GM23248 (cell line): ENCODE data around the gene ASNS.

Experiments
- EZH2 ChIP-seq: fragments of 200-600 bp; sonication (generic); IDR thresholded peaks from 2 replicates; pipeline ENCODE4 v1.6.1; 2018; ENCODE audit warnings: antibody characterized with exemption, mild to moderate bottlenecking; ENCODE audit not compliant: insufficient read depth, poor library complexity, severe bottlenecking
- EZH2phosphoT487 ChIP-seq: fragments of 200-600 bp; sonication (generic); IDR thresholded peaks from 2 replicates; pipeline ENCODE4 v1.6.1; 2018; ENCODE audit warnings: antibody characterized with exemption, moderate library complexity, mild to moderate bottlenecking, low read depth; ENCODE audit not compliant: insufficient read depth

- TF ChIP-seq EZH2phosphoT487 (no peak), EZH2 (no peak)
These were observed 3.9 kb downstream of the ASNS start for GRCh38 chr7:97868314-97868713.
